ENCODE results near the gene C1S. TPM values are rescaled to one million over a fixed set of nuclear protein-coding genes. Genes with fewer than 3 reads are reported as not detected.
"Not testable (repeated sequence)": the region's sequence is repeated elsewhere in the genome, so short reads cannot be mapped to it uniquely, and the experiment has no call there.

Gene C1S
- total RNA-seq, 1 donor = 0.81 TPM

- DNase-seq (ENCODE audit: low read depth in 2 of 3, low spot score in 2 of 3) = no peak
These were observed 14.6 kb upstream of the C1S start for GRCh38 chr12:7045913-7046312.

GRCh38 chr12:7046383-7047105 is 14.0 kb upstream of the C1S start:
- no peak for DNase-seq (ENCODE audit: low read depth in 2 of 3, low spot score in 2 of 3)

GRCh38 chr12:7047306-7047705 is 13.2 kb upstream of the C1S start:
- no peak for DNase-seq (ENCODE audit: low read depth in 2 of 3, low spot score in 2 of 3)

GRCh38 chr12:7049445-7049951 is 11.0 kb upstream of the C1S start:
- not testable (repeated sequence) for DNase-seq (ENCODE audit: low read depth in 2 of 3, low spot score in 2 of 3)

GRCh38 chr12:7049973-7050372 is 10.5 kb upstream of the C1S start:
- not testable (repeated sequence) for DNase-seq (ENCODE audit: low read depth in 2 of 3, low spot score in 2 of 3)

- DNase-seq (ENCODE audit: low read depth in 2 of 3, low spot score in 2 of 3) = no peak
These were observed 5.6 kb upstream of the C1S start for GRCh38 chr12:7054925-7055324.

GRCh38 chr12:7055736-7056135 is 4.8 kb upstream of the C1S start:
- not testable (repeated sequence) for DNase-seq (ENCODE audit: low read depth in 2 of 3, low spot score in 2 of 3)

- no peak for DNase-seq (ENCODE audit: low read depth in 2 of 3, low spot score in 2 of 3)
These were observed 2.2 kb upstream of the C1S start for GRCh38 chr12:7058163-7058845.

GRCh38 chr12:7058850-7059395 is 1.6 kb upstream of the C1S start:
- no peak for DNase-seq (ENCODE audit: low read depth in 2 of 3, low spot score in 2 of 3)

GRCh38 chr12:7059780-7060179 is 738 bp upstream of the C1S start:
- no peak for DNase-seq (ENCODE audit: low read depth in 2 of 3, low spot score in 2 of 3)

GRCh38 chr12:7061138-7061537 is 620 bp downstream of the C1S start:
- no peak for DNase-seq (ENCODE audit: low read depth in 2 of 3, low spot score in 2 of 3)

GRCh38 chr12:7061596-7061995 is 1.1 kb downstream of the C1S start:
- no peak for DNase-seq (ENCODE audit: low read depth in 2 of 3, low spot score in 2 of 3)

GRCh38 chr12:7064516-7064915 is 4.0 kb downstream of the C1S start:
- no peak for DNase-seq (ENCODE audit: low read depth in 2 of 3, low spot score in 2 of 3)

GRCh38 chr12:7065073-7065623 is 4.6 kb downstream of the C1S start:
- no peak for DNase-seq (ENCODE audit: low read depth in 2 of 3, low spot score in 2 of 3)

- no peak for DNase-seq (ENCODE audit: low read depth in 2 of 3, low spot score in 2 of 3)
These were observed 6.1 kb downstream of the C1S start for GRCh38 chr12:7066596-7066995.

GRCh38 chr12:7067096-7067495 is 6.6 kb downstream of the C1S start:
- no peak for DNase-seq (ENCODE audit: low read depth in 2 of 3, low spot score in 2 of 3)

- peak in 2 of 3 donors; percentile 84 to 92 for DNase-seq (ENCODE audit: low read depth in 2 of 3, low spot score in 2 of 3)
These were observed 7.9 kb downstream of the C1S start for GRCh38 chr12:7068240-7068993.

GRCh38 chr12:7068994-7069346 is 8.5 kb downstream of the C1S start:
- DNase-seq (ENCODE audit: low read depth in 2 of 3, low spot score in 2 of 3) = no peak

GRCh38 chr12:7069386-7069785 is 8.9 kb downstream of the C1S start:
- DNase-seq (ENCODE audit: low read depth in 2 of 3, low spot score in 2 of 3) = no peak

GRCh38 chr12:7072035-7072434 is 11.5 kb downstream of the C1S start:
- DNase-seq (ENCODE audit: low read depth in 2 of 3, low spot score in 2 of 3) = no peak

GRCh38 chr12:7072554-7072953 is 12.0 kb downstream of the C1S start:
- no peak for DNase-seq (ENCODE audit: low read depth in 2 of 3, low spot score in 2 of 3)
